Endothelial cell (in vitro differentiated cells): ENCODE data around the gene DCAF5. TPM values are rescaled to one million over a fixed set of nuclear protein-coding genes. Genes with fewer than 3 reads are reported as not detected.

Experiments used
- DNase-seq: peaks from one replicate; pipeline ENCODE4 v3.0.0; 2021; ENCODE audit warnings: low spot score
- H3K27ac Mint-ChIP-seq: one replicate; pipeline ENCODE4 v1.8.0; 2021; ENCODE audit warnings: mixed read lengths, inconsistent platforms; ENCODE audit not compliant: unreplicated experiment
- H3K27me3 Mint-ChIP-seq: one replicate; pipeline ENCODE4 v1.8.0; 2021; ENCODE audit warnings: mild to moderate bottlenecking, moderate library complexity, mixed read lengths, inconsistent platforms; ENCODE audit not compliant: unreplicated experiment
- H3K36me3 Mint-ChIP-seq: one replicate; pipeline ENCODE4 v1.8.0; 2021; ENCODE audit warnings: mild to moderate bottlenecking, low read depth, mixed read lengths, inconsistent platforms; ENCODE audit not compliant: unreplicated experiment
- H3K4me1 Mint-ChIP-seq: one replicate; pipeline ENCODE4 v1.8.0; 2021; ENCODE audit warnings: mild to moderate bottlenecking, mixed read lengths, inconsistent platforms; ENCODE audit not compliant: unreplicated experiment
- H3K4me3 Mint-ChIP-seq: one replicate; pipeline ENCODE4 v1.8.0; 2021; ENCODE audit warnings: mild to moderate bottlenecking, mixed read lengths, inconsistent platforms; ENCODE audit not compliant: unreplicated experiment
- H3K9me3 Mint-ChIP-seq: one replicate; pipeline ENCODE4 v1.8.0; 2021; ENCODE audit warnings: mixed read lengths, inconsistent platforms; ENCODE audit not compliant: unreplicated experiment
- CTCF ChIP-seq: fragments of 200-600 bp; sonication (generic); IDR thresholded peaks from one replicate; pipeline ENCODE4 v1.5.0; 2021; ENCODE audit warnings: antibody characterized with exemption; ENCODE audit not compliant: unreplicated experiment
- total RNA-seq: library from RNA; stranded (reverse); fragmentation: NEBNext Ultra II Directional; extraction: Animal tissue kit (Norgen Biotek cat#: 25700); gene quantifications from one replicate; pipeline ENCODE4 v1.2.1, GENCODE V29; 2021; ENCODE audit not compliant: unreplicated experiment

DCAF5 gene
- total RNA-seq, 1 donor from 2014 or later: 72.0 TPM

GRCh38 chr14:69135133-69135532, 17.8 kb downstream of the DCAF5 start:
- no peaks in the 10 kb centered on the region for H3K36me3 Mint-ChIP-seq
- no peak for DNase-seq
- H3K9me3 Mint-ChIP-seq: no peaks in the 10 kb centered on the region
- no peak for TF ChIP-seq CTCF
- H3K27me3 Mint-ChIP-seq: no peaks in the 10 kb centered on the region
- H3K4me1 Mint-ChIP-seq: peaks cover 6% of the 10 kb centered on the region
- no peak overlapping the region for H3K27ac Mint-ChIP-seq
- H3K4me3 Mint-ChIP-seq: no peak overlapping the region

- TF ChIP-seq CTCF: no peak
- H3K4me3 Mint-ChIP-seq: no peak overlapping the region
- no peaks in the 10 kb centered on the region for H3K9me3 Mint-ChIP-seq
- no peaks in the 10 kb centered on the region for H3K27me3 Mint-ChIP-seq
- H3K4me1 Mint-ChIP-seq: peaks cover 14% of the 10 kb centered on the region
- no peak overlapping the region for H3K27ac Mint-ChIP-seq
- no peaks in the 10 kb centered on the region for H3K36me3 Mint-ChIP-seq
- no peak for DNase-seq
These were observed 19.5 kb downstream of the DCAF5 start for GRCh38 chr14:69133206-69134125.

GRCh38 chr14:69132513-69133181, 20.3 kb downstream of the DCAF5 start:
- TF ChIP-seq CTCF: no peak
- Mint-ChIP-seq H3K4me3 (no peak overlapping the region), H3K9me3 (no peaks in the 10 kb centered on the region), H3K4me1 (peaks cover 10% of the 10 kb centered on the region), H3K27ac (no peak overlapping the region), H3K36me3 (no peaks in the 10 kb centered on the region), H3K27me3 (no peaks in the 10 kb centered on the region)
- DNase-seq: no peak

- Mint-ChIP-seq H3K4me3 (no peak overlapping the region), H3K27me3 (no peaks in the 10 kb centered on the region), H3K9me3 (no peaks in the 10 kb centered on the region), H3K36me3 (no peaks in the 10 kb centered on the region), H3K4me1 (peaks cover 10% of the 10 kb centered on the region), H3K27ac (peak overlapping the region; percentile 36)
- DNase-seq: no peak
- no peak for TF ChIP-seq CTCF
These were observed 21.7 kb downstream of the DCAF5 start for GRCh38 chr14:69131176-69131575.
